Inflammatory macrophage (primary cell): ENCODE measurements around the gene ADAMTS20.
"Not testable (repeated sequence)": the region's sequence is repeated elsewhere in the genome, so short reads cannot be mapped to it uniquely, and the experiment has no call there.

Source experiments
- DNase-seq, 2 donors: peaks; one replicate each; pipeline ENCODE4 v3.0.0-alpha.2; 2020 to 2022
- total RNA-seq, 18 experiments: gene quantifications; one replicate each; lab custom pipeline; 2026; ENCODE audit warnings: mixed read lengths in 6 of 18, inconsistent platforms in 2 of 18; lab: John Stamatoyannopoulos, UW

The ADAMTS20 gene, protein sequence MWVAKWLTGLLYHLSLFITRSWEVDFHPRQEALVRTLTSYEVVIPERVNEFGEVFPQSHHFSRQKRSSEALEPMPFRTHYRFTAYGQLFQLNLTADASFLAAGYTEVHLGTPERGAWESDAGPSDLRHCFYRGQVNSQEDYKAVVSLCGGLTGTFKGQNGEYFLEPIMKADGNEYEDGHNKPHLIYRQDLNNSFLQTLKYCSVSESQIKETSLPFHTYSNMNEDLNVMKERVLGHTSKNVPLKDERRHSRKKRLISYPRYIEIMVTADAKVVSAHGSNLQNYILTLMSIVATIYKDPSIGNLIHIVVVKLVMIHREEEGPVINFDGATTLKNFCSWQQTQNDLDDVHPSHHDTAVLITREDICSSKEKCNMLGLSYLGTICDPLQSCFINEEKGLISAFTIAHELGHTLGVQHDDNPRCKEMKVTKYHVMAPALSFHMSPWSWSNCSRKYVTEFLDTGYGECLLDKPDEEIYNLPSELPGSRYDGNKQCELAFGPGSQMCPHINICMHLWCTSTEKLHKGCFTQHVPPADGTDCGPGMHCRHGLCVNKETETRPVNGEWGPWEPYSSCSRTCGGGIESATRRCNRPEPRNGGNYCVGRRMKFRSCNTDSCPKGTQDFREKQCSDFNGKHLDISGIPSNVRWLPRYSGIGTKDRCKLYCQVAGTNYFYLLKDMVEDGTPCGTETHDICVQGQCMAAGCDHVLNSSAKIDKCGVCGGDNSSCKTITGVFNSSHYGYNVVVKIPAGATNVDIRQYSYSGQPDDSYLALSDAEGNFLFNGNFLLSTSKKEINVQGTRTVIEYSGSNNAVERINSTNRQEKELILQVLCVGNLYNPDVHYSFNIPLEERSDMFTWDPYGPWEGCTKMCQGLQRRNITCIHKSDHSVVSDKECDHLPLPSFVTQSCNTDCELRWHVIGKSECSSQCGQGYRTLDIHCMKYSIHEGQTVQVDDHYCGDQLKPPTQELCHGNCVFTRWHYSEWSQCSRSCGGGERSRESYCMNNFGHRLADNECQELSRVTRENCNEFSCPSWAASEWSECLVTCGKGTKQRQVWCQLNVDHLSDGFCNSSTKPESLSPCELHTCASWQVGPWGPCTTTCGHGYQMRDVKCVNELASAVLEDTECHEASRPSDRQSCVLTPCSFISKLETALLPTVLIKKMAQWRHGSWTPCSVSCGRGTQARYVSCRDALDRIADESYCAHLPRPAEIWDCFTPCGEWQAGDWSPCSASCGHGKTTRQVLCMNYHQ (N-terminal part only)
- total RNA-seq, result 0 to 0.23 (median 0) reads per million in 18 experiments

DNA sequence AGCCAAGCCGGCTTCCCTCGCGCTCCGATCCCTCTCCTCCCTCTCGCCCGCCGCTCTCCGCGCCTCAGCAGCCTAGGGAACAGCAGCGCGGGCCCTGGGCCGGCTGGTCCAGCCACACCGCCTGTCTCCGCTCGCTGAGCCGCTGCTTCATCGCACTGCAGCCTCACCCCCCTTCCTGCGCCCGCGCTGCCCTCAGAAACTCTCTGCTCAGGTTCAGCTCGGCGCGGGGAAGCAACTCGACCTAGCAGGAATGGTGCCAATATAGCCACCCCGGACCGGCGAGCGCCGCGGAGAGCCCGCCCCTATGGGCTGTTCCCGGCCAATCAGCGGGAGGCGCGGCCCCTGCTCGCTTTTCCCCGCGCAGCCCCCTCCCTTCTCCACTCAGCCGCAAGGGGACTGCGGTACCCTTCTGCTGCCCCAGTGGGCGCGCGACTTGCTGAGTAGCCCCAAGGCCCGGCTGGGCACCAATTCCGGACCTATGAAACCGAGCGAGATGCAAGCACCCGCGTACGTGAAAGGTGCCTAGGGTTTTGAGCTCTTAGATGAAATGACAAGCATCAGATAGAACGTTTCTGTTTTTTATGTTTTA lies at the start of gene ADAMTS20:
Gene ADAMTS20 (minus strand): TSS at position 233 of the 589 bp plus-strand sequence. CDS start 282 bp downstream, outside the sequence.
- no peak for DNase-seq

DNA sequence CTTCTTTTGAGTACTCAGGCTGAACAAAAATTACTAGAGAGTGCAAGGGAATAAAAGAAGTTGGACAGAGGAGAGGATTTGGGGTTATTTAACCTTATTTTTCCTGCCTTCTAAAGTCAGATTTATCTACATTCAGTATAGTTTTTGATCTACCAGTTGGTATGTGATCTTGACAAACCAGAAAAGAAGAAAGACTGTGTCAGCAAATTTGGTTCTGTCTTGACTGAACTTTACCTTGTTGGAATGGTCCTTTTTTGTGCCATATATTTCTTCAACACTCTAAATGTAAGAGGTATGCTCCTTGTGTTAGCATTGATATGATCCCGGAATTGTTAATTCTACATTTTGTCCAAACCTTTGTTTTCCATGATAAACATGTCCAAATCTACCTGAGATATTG lies 47.7 kb upstream of the ADAMTS20 start:
- no peak for DNase-seq

DNA sequence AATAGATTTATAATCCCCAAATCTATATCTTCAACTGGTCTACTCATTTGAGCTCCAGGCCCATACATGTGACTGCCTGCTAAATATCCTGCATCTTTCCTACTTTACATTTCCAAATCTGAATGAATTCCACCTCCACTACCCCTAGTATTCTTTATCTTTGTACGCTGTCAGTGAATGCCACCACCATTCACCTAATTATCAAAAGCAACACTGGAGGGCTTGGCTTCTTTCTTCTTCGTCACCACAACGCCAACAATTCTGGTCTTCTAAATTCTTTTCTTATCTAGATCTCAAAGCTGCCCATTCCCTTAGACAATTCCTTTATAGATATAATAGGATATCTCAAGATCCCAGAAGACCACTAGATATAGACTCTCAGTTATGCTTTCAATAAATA lies 47.1 kb upstream of the ADAMTS20 start:
- no peak for DNase-seq

DNA sequence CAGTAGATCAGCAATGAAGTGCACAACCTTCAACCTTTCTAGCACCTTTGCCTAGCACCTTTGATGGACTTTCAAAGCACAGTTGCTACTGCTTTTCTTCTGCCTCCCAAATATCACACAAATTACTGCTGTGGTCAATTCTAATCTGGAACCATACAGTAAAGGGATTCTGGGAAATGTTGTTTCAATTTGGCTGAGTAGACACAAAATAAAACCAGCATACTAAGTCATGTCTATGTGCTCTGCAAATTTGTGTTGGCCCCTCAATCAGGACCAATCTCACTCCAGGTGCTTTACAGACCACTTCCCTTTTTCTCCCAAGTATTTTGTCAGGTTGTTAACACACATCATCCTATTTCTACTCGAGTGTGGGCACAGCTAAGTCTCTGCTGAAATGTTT lies 38.3 kb upstream of the ADAMTS20 start:
- no peak for DNase-seq

DNA sequence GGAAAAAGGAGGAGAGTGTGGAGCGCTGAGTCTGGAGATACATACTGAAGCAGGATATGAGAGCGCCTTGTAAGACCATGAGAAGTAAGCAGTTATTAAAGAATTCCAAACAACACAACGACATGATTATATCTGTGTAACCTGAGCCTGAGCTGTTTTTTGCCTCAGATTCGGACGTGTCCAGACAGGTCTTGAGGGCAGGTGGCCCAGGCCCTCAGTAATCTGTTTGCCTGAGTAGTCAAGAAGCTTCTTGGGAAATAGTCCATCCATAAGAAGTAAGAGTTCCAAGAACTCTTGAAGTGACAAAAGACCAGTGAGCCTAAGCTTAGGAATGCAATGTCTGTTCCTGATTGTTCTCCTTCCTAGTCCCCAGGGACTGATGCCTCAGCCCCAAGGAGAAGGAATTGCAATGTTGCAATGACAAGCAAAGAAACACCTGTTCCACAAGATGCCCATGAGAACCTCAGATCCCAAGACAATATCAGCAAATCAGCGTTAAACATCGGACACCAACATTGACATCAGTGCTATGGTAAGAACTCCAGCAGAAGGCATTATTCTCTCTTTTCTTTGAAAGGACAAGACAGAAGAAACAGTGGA lies 34.7 kb upstream of the ADAMTS20 start:
- DNase-seq, result no peak

DNA sequence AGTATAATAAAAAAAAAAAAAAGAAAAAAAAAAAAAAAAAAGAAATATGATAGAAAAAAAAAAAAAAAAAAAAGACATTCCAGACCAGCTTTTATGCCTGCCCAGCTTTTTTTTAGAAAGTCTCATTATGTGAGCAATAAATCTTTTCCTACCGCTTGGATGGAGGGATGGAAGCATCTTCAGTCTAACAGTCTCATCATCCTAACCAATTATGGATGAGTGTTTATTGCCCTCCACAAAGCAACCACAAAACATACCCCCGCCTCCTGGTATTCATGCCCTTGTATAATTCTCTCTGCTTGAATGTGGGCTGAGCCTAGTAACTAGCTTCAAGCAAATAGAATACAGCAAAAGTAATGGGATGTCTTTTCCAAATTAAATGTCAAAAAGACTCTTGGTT lies 33.7 kb upstream of the ADAMTS20 start:
- DNase-seq, result no peak

DNA sequence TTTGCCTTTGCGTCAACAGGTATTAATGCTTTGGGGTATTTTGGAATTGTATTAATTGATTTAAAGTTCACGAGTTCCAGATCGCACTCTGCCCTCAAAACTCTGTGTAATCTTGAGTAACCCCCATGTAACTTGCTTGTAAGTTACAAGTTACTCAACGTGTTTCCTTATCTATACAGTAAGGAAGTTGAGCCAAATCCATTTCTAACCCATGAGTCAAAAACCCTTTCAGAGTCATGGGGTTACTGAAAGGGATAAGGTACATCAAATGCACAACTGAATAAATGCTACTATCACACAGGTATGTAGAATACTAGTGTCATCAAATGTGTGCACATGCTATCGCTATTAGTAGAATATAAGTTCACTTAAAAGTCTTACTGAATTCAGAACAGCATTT lies 28.6 kb upstream of the ADAMTS20 start:
- DNase-seq, result no peak

DNA sequence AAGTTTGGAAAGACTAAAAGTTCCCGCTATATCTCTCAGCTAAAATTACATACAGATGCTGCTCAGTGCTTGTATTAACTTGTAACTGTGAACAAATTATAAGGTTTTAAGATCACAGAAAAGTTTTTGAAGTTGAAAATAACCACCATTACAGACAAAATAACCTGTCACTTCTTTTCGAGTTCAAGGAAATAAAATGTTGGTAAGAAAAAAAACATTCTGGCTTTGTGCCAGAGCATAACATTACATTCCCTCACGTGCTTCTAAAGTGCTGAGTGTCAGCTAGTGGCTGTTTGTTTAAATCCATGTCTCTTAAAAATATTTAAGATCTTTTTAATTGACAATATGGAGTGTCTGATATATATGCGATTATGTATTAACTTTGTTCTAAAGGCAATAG lies 27.2 kb upstream of the ADAMTS20 start:
- DNase-seq, result no peak

DNA sequence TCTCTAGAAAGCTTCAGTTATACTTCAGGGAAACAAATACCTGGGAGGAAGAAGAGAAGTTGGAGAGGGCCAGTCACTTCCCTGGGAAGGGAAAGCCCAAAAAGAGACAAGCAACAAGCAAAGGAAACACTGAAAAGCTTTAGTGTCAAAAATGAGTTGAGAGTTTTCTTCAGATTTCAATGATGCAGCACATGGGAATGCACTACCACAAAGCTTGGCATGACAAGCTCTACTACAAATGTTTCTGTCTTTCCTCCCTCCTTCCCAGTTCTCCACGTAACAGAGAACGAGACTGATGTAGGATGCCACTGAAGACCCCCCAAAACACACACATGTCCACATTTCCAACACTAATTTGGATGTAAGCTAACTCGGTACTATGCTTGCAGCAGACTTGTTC lies 26.8 kb upstream of the ADAMTS20 start:
- DNase-seq, result no peak

DNA sequence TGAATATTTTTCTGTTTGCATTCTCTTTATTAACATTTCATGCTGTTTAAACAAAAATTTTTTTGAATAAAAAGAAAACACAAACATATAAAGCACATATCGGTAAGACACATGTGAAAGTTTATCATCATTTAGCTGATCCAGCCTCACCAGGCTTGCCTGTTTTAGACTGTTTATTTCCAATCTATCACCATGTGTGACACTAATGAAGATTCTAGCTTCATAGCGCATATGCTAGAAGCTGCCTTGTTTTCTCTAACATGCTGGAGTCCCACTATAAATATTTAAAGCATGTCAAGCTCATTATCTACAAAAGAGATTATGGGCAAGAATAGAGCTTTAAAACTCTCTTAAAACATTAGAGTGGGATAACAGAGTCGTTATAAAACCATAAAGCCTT lies 25.4 kb upstream of the ADAMTS20 start:
- no peak for DNase-seq

DNA sequence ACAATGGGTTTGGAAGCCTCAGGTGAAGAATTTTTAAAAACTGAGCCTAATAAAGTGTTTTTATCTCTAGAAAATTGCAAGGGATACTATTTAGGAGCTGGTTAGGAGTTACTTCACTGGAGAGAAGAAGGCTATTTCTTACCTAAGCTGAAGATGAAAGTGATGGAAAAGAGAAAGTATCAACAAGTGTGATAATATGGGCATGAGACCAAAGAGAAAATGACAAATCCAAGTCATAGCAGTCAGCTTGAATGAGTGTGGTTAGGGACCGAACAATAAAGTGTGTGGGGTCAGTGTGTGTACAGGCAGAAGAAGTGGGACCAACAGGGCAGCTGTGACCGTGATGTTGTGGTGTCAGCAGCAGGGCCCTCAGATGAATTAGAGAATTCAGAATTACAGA lies 24.2 kb upstream of the ADAMTS20 start:
- DNase-seq, result no peak

DNA sequence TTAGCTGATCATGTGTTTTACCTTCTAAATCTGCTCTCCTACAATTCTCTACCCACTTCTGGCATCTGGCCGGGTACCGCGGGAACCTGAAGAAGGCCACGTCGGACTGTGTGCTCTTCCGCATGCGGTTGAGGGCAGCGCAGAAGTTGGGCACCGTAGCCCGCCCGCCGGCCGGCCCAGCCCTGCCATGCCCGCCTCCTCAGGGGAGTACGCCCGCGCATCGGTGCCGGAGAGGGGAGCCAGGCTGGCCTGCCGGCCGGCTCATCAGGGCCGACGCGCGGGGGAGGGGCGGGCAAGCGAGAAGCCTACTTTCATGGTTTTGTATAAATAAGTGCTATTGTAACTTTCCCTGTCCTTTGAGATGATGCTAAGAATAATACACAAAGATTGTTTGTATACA lies 19.9 kb upstream of the ADAMTS20 start:
- no peak for DNase-seq

DNA sequence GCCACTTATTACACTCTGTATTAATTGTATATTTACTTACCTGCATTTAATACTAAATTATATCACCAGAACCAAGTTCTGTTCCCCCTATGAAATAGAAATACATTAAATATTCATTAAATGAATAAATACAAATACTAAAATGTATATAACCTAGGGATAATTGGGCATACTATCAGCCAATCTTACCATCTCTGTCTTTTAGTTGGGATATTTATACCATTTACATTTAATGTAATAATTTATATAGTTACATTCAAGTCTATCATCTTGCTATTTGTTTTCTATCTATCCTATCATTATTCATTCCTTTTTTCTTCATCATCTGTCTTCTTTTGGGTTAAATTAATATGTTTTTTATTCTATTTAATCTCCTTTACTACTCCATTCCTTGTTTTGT lies 4.1 kb upstream of the ADAMTS20 start:
- no peak for DNase-seq

DNA sequence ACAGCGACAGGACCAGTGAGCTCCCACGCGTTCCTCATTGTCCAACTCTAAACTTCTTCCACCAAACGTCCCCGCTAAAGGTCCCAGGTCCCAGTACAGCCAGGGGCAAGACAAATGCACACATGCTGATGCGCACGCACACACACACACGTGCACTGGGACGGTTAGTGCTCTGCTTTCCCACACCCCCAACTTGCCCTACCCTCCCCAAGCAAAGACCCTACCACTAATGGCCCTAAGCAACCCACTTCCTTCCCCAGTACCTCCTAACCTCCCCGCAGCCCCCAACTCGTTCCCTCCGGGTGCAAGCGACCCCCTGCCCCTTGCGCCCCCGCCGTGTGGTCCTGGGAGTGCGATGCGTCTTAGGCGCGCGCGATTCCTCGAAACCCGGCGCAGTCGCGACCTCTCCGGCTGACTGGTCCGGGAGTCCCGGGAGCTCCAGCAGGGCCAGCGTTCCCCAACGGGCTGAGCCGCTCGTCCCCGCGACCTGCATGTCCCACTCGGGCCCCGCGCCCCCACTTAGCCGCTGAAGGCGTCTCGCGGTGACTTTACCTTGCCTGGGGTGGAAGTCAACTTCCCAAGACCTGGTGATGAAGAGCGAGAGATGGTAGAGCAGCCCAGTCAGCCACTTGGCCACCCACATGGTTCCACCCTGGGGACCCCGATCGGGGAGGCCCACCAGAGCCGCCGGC lies 578 bp downstream of the ADAMTS20 start:
- no peak for DNase-seq

DNA sequence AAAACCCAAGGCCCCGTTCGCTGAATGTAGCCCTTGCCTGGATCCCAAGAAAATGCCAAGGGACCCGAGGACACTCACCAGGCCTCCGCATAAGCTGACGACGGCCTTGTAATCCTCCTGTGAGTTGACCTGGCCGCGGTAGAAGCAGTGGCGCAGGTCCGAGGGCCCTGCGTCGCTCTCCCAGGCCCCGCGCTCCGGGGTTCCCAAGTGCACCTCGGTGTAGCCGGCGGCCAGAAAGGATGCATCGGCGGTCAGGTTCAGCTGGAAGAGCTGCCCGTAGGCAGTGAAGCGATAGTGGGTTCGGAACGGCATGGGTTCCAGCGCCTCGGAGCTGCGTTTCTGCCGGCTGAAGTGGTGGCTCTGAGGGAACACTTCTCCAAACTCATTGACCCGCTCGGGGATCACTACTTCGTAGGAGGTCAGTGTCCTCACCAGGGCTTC lies 1.2 kb downstream of the ADAMTS20 start:
- DNase-seq, result no peak

DNA sequence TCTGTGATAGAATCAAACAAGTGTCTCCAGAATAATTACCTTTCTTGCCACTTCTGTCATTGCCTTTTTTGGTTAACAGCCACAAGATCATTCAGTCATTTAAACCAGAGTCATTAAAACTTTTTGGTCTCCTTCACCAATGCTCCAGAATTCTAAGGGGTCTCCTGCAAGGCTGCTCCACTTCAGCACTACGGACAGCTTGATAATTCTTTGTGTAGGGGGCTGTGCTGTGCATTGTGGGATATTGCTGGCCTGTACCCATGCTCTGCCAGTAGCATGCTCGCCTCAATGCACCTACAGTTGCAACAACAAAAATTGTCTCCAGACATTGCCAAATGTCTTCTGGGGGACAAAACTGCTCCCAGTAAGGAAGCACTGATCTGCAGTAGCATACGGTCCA lies 7.3 kb downstream of the ADAMTS20 start:
- no peak for DNase-seq

DNA sequence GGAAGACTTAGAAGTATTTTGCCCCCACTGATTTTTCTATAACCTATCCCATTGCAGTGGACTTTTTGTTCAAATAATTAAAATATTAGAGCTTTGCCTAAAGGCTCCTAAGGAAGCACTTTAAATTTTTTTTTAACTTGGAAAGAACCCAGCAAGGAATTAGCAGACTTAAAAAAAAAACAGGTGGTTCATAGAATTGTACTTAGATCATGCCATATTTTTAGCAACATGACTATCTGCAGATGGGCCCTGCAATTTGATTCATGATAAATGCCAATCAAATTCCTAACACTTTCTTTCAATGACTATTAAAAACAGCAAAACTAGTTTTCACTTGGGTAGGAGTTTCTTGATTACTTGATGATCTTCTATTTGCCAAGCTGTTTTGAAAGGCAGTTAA lies 11.5 kb downstream of the ADAMTS20 start:
- DNase-seq, result no peak

DNA sequence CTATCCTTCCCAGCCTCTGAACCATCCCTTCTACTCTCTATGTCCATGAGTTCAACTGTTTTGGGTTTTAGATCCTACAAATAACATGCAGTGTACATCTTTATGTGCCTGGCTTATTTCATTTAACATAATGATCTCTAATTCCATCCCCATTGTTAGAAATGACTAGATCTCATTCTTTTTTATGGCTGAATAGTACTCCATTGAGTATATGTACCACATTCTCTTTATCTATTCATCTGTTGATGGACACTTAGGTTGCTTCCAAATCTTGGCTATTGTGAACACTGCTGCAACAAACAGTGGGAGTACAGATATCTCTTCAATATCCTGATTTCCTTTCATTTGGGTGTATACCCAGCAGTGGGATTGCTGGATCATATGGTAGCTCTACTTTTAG lies 14.3 kb downstream of the ADAMTS20 start:
- not testable (repeated sequence) for DNase-seq

DNA sequence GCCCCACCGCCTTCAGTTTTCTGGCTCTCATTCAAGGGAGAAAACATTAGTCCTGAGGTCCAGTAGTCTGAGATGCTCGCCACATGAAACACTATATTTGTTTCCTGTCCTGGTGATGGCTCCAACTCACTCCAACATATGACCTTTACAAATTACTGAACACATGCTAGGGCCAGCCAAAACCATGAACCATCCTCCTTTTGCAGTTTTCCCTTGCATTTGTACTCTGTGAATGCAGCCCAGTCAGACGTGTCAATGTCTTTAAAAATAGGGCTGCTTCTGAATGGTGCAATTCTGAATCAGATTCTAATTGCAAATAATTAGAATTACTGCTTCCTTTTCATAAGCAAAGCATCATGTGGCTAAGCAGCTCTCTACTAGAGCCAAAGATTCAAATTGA lies 36.0 kb downstream of the ADAMTS20 start:
- DNase-seq, result no peak

DNA sequence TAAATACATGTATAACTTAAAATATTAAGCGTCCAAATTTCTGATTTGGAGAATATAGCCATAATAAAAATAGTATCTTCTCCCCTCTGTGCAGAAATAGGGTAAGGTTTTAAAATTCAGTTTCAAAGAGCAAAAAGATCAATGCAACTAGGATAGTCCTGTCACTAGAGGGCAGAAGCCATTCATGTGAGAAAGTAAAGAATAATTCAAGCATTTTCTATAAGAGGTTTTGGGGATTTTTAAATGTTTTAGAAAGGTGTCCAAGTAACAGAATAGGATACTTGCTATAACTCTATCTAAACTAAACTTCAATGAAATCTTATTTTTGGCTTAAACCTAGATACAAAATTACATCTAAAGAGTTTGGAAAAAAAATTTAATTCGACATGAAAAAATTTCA lies 50.3 kb downstream of the ADAMTS20 start:
- DNase-seq, result no peak

DNA sequence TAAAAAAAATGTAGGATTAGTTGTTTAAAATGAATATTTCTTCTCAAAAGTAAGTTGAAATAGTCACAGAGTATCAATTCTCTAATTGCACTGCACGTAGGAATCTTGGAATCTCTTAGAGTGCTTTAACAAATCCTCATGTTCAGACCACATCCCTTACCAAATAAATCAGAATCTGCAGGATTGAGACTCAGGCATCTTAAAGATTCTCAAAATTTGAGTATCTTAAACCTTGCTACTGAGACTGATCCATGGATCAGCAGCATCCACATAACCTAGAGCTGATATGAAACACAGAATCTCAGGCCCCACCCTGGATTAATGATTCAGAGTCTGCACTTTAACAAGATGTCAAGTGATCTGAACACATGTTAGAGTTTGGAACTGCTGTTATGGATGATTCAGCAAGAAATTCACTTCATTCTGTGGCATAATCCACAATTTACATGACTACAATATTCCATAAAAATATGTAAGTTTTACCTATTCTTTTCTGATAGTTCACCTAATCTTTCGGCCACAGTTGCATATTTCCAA lies 58.7 kb downstream of the ADAMTS20 start:
- DNase-seq, result no peak
